Measurements from ENCODE around the gene CRIP1.

GRCh38 chr14:105442125-105442524, 44.6 kb upstream of the CRIP1 start:
- no peak for TF ChIP-seq CTCF (IDR thresholded peaks at IDR 0.05; ENCODE audit: low read length)
- TF ChIP-seq EZH2 (IDR thresholded peaks at IDR 0.05; ENCODE audit: borderline replicate concordance, low read length), result no peak
